HG02623 (cell line): ENCODE data around the gene GPRASP1.
"Not testable (repeated sequence)": the region's sequence is repeated elsewhere in the genome, so short reads cannot be mapped to it uniquely, and the experiment has no call there.

ENCODE experiments used
- ATAC-seq: cut with Tn5 transposase; IDR thresholded peaks from one replicate; pipeline ENCODE4 v1.9.1; 2021; ENCODE audit warnings: moderate library complexity; ENCODE audit not compliant: unreplicated experiment

GPRASP1 gene, protein sequence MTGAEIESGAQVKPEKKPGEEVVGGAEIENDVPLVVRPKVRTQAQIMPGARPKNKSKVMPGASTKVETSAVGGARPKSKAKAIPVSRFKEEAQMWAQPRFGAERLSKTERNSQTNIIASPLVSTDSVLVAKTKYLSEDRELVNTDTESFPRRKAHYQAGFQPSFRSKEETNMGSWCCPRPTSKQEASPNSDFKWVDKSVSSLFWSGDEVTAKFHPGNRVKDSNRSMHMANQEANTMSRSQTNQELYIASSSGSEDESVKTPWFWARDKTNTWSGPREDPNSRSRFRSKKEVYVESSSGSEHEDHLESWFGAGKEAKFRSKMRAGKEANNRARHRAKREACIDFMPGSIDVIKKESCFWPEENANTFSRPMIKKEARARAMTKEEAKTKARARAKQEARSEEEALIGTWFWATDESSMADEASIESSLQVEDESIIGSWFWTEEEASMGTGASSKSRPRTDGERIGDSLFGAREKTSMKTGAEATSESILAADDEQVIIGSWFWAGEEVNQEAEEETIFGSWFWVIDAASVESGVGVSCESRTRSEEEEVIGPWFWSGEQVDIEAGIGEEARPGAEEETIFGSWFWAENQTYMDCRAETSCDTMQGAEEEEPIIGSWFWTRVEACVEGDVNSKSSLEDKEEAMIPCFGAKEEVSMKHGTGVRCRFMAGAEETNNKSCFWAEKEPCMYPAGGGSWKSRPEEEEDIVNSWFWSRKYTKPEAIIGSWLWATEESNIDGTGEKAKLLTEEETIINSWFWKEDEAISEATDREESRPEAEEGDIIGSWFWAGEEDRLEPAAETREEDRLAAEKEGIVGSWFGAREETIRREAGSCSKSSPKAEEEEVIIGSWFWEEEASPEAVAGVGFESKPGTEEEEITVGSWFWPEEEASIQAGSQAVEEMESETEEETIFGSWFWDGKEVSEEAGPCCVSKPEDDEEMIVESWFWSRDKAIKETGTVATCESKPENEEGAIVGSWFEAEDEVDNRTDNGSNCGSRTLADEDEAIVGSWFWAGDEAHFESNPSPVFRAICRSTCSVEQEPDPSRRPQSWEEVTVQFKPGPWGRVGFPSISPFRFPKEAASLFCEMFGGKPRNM (N-terminal part only)

DNA sequence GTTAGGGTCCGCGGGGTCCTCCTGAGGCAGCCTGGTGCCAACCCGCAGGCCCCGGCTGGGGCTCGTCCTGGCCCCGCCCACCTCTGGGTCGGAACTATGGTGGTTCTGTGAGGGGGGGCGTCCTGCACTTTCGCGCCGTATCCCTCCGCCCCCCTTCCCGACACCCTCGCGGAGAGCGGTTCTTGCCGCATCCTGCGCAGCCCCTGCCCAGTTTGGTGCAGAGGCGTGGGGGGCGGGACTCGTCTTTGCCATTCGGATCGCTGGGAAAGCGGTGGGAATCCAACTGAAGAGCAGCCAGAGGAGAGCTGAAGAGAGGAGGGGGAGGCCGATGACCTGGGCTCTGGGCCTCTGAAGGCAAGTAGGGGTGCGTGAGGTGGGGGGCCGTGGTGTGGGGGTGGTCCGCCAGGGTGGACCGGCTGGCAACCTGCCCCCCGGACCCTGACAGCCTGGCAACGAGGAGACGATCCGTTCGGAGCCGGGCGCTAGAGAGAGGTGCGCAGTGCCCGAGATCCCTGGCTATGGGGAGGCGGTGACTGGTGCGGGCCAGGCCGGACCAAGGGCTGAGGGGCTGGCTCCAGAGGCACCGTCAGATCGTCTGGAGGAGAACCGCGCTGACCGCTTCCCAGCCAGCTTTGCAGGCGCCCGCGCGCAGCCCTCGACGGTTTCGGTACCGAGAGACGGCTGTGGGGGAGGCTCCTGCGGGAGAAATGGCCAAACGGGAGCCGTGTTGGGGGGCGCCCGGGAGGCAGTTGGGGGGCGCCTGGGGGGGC, at the start of gene GPRASP1:
Gene GPRASP1 (plus strand): TSS at position 242 of the 770 bp plus-strand sequence. CDS start 2,431 bp downstream, outside the sequence.
- no peak for ATAC-seq

GRCh38 chrX:102604327-102604726, 47.0 kb upstream of the GPRASP1 start:
- ATAC-seq: no peak

GRCh38 chrX:102606115-102606514, 45.2 kb upstream of the GPRASP1 start:
- ATAC-seq: no peak

- no peak for ATAC-seq
Measured at GRCh38 chrX:102610905-102611304, 40.4 kb upstream of the GPRASP1 start.

DNA sequence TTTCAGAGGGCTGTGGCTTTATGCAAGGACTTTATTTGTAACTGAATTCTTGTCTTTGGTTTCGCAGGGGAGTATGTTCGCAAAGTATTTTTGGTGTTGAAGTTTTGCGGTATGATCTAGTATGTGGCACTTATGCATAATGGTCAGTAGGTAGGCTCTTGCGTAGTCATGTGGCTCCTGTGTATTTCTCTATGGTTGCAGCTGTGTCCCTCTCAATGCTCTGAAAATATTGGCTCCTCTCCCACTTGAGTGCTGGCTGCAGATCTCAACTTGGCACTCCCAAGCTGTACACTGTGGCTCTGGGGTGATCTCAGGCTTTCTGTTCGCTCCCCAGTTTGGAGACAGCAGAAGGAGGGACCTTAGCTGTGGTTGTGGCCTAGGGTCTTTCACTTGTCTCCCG, 27.2 kb upstream of the GPRASP1 start:
- ATAC-seq: no peak

DNA sequence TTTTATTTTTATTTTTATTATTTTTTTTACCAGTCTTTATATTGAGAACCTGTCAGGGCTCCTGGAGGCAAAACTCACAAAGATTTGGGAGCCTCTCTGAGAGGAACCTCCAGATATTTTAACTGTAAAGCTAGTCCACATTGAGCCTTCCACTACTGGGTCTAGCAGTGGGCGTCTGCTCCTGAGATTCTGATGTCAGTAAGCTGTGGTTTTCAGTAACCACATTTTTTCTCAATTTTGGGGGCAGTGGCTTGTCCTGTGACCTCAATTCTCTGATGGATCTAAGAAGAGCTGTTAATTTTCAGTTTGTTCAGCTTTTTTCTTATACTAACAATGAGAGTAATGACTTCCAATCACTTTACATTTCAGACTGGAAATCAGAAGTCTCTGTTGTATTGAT, 23.6 kb upstream of the GPRASP1 start:
- no peak for ATAC-seq

GRCh38 chrX:102637561-102637960, 13.7 kb upstream of the GPRASP1 start:
- no peak for ATAC-seq

DNA sequence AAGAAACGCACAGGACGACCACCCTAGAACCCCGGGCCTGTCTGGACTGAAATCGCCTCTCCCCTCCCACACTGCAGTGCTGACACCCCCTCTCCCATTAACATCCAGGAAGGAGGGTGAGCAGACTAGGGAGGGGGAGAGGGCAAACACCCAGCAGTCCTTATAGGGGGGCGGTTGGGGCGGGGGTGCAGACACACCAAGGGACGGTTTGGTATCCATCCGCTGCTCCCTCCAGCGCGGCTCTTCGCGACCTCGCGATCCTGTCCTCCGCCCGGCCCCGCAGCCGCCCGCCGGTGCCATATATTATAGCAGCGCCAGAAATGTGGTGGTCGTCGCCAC, 411 bp upstream of the GPRASP1 start:
- no peak for ATAC-seq

DNA sequence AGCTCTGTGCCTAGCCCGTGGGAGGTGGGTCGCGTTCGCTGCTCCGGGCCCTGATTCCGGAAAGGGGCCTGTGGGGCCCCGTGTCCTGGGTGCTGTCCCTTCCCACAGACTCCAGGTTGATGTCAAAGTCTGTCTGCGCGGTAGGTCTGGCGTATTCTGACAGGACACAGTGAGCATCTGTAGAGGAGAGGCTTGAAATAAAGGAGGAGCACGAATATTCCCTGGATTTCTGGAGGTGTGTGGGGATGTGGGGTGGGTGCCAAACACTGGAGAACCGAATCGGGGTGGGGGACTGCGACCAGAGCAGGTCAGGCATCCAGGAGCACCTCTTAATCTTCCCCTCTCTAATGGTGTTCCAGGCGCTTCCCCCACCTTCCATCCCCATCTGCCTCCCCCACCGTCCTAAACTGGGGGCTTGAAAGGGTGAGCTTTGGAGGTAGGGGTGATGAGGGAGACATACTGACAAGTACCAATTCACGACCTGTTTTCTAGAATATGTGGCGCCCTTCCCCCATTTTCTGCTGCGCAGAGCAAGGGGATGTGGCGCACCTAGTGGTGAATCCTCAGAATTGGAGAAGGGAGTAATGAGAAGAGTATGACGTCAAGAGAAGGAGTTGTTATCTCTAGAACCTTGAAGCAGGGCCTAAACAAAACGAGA, 877 bp downstream of the GPRASP1 start:
- no peak for ATAC-seq

DNA sequence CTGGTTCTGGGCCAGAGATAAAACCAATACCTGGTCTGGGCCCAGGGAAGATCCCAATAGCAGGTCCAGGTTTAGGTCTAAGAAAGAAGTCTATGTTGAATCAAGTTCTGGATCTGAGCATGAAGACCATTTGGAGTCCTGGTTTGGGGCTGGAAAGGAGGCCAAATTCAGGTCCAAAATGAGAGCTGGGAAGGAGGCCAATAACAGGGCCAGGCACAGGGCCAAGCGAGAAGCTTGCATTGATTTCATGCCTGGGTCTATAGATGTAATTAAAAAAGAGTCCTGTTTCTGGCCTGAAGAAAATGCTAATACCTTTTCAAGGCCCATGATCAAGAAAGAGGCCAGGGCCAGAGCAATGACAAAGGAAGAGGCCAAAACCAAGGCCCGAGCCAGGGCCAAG, 3.4 kb downstream of the GPRASP1 start:
- ATAC-seq: no peak

GRCh38 chrX:102658556-102658955, 7.3 kb downstream of the GPRASP1 start:
- no peak for ATAC-seq

GRCh38 chrX:102659790-102660757, 8.8 kb downstream of the GPRASP1 start:
- peak; percentile 99 for ATAC-seq

DNA sequence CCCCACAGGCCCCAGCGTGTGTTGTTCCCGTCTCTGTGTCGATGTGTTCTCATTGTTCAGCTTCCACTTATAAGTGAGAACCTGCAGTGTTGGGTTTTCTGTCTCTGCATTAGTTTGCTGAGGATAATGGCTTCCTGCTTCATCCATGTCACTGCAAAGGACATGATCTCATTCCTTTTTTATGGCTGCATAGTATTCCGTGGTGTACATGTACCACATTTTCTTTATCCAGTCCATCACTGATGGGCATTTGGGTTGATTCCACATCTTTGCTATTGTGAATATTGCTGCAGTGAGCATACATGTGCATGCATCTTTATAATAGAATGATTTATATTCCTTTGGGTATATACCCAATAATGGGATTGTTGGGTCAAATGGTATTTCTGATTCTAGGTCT, 12.5 kb downstream of the GPRASP1 start:
- not testable (repeated sequence) for ATAC-seq

DNA sequence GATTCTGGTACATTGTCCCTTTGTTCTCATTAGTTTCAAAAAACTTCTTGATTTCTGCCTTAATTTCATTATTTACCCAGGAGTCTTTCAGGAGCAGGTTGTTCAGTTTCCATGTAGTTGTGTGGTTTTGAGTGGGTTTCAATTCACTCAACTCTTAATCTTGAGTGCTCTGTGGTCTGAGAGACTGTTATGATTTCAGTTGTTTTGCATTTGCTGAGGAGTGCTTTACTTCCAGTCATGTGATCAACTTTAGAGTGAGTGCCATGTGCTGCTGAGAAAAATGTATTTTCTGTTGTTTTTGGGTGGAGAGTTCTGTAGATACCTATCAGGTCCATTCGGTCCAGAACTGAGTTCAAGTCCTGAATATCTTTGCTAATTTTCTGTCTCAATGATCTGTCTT, 15.8 kb downstream of the GPRASP1 start:
- not testable (repeated sequence) for ATAC-seq

GRCh38 chrX:102669526-102669925, 18.2 kb downstream of the GPRASP1 start:
- ATAC-seq: no peak

- ATAC-seq: no peak
Measured at GRCh38 chrX:102672856-102673255, 21.6 kb downstream of the GPRASP1 start.

DNA sequence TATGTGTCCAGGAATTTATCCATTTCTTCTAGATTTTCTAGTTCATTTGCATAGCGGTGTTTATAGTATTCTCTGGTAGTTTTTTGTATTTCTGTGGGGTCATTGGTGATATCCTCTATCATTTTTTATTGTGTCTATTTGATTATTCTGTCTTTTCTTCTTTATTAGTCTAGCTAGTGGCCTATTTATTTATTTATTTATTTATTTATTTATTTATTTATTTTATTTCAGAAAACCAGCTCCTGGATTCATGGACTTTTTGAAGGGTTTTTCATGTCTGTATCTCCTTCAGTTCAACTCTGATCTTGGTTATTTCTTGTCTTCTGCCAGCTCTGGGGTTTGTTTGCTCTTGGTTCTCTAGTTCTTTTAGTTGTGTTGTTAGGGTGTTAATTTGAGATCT, 26.2 kb downstream of the GPRASP1 start:
- not testable (repeated sequence) for ATAC-seq

DNA sequence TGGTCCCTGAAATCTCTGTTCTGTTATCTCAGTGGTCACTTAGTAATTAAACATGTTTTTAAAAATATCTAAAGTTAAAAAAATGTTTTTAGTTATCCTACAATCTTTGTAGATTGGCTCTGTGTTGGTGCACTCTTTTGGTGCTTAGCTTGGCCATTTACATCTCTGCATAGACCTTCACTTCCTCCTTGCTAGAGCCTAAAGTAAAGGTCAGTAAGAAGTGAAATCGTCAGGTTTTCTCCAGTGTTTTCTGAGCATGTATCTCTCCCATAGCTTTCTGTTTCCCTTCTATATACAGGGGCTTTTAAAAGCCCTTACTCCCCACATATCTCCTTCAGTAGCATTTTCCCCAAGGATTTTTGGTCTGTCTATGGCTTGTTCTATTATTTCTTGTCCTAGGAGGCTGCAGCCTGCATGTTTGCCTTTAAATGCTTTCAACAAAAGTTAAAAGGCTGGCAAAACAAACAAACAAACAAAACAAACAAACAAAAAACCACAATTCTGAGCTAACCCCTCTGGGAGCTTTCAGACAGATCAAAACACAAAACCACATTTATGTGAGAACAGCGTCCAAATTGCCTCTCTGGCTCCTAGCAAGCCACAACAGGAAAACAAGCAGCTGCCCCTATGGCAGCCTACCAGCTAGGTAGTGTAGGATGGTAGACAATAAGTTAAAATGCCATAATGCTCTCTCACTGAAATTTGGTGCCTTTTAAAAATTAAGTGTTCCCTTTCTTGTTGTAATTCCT, 33.7 kb downstream of the GPRASP1 start:
- no peak for ATAC-seq
